Chondrocyte (in vitro differentiated cells): Measurements from ENCODE around the gene NEK6. TPM values are rescaled to one million over a fixed set of nuclear protein-coding genes. Genes with fewer than 3 reads are reported as not detected.

ENCODE experiments used
- DNase-seq: peaks from one replicate; pipeline ENCODE4 v3.0.0; 2021; ENCODE audit warnings: mixed read lengths, low spot score
- H3K27ac Mint-ChIP-seq: one replicate; pipeline ENCODE4 v1.8.0; 2021; ENCODE audit warnings: mild to moderate bottlenecking, moderate library complexity, mixed read lengths; ENCODE audit not compliant: unreplicated experiment
- H3K27me3 Mint-ChIP-seq: 2 replicates; pipeline ENCODE4 v1.8.0; 2021; ENCODE audit warnings: low read depth, mixed read lengths
- H3K36me3 Mint-ChIP-seq: 2 replicates; pipeline ENCODE4 v1.8.0; 2021; ENCODE audit warnings: low read depth, mixed read lengths
- H3K4me1 Mint-ChIP-seq: 2 replicates; pipeline ENCODE4 v1.8.0; 2021; ENCODE audit warnings: low read depth, mild to moderate bottlenecking, mixed read lengths
- H3K4me3 Mint-ChIP-seq: one replicate; pipeline ENCODE4 v1.8.0; 2021; ENCODE audit warnings: mild to moderate bottlenecking, moderate library complexity, mixed read lengths; ENCODE audit not compliant: unreplicated experiment
- H3K9me3 Mint-ChIP-seq: 2 replicates; pipeline ENCODE4 v1.8.0; 2021; ENCODE audit warnings: low read depth, mixed read lengths
- total RNA-seq: library from RNA; stranded (reverse); gene quantifications from 3 replicates; pipeline ENCODE4 v1.2.1, GENCODE V29; 2021
- TF ChIP-seq, protein P1 (sequence below): fragments of 200-600 bp; sonication (generic); IDR thresholded peaks from 2 replicates; pipeline ENCODE4 v1.5.0; 2021; ENCODE audit warnings: antibody characterized with exemption, mild to moderate bottlenecking, moderate library complexity

Gene NEK6
- total RNA-seq, 1 donor from 2014 or later, result 110 TPM

DNA sequence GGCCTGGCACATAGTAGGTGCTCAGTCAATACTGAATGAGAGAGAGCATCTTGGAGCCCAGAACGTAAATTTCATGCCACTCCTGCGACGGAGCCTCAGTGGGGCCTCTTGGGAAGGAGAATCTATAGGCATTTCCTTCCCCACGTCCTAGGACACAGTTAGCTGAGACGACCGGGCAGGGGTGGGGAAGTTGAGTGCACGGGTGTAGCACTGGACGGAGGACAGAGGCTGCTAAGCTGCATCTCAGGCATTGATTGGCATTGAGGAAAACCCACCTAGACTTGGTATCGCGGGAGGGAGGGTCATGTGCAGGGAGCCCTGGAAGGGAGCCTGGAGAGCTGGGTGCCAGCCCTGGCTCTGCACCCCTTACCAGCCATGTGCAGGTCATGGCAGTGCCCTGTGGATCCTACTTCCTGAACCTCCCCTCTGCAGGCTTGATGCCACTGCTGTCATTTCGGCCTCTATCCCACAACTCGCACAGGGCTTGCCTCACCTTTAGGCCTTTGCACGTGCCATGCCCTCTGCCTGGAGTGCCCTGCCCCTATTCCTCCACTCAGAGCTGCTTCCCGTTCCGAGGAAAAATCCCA lies 25.6 kb downstream of the NEK6 start:
- no peak overlapping the region for H3K4me3 Mint-ChIP-seq
- TF ChIP-seq, protein P1, sequence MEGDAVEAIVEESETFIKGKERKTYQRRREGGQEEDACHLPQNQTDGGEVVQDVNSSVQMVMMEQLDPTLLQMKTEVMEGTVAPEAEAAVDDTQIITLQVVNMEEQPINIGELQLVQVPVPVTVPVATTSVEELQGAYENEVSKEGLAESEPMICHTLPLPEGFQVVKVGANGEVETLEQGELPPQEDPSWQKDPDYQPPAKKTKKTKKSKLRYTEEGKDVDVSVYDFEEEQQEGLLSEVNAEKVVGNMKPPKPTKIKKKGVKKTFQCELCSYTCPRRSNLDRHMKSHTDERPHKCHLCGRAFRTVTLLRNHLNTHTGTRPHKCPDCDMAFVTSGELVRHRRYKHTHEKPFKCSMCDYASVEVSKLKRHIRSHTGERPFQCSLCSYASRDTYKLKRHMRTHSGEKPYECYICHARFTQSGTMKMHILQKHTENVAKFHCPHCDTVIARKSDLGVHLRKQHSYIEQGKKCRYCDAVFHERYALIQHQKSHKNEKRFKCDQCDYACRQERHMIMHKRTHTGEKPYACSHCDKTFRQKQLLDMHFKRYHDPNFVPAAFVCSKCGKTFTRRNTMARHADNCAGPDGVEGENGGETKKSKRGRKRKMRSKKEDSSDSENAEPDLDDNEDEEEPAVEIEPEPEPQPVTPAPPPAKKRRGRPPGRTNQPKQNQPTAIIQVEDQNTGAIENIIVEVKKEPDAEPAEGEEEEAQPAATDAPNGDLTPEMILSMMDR, result no peak
- no peaks in the 10 kb centered on the region for H3K27me3 Mint-ChIP-seq
- peaks cover 6% of the 10 kb centered on the region for H3K36me3 Mint-ChIP-seq
- H3K9me3 Mint-ChIP-seq, result no peaks in the 10 kb centered on the region
- peaks cover 96% of the 10 kb centered on the region for H3K4me1 Mint-ChIP-seq
- DNase-seq, result no peak
- H3K27ac Mint-ChIP-seq, result peak overlapping the region; percentile 100

GRCh38 chr9:124284237-124284831 lies 26.6 kb downstream of the NEK6 start:
- DNase-seq, result no peak
- Mint-ChIP-seq H3K4me1 (peaks cover 94% of the 10 kb centered on the region), H3K36me3 (peaks cover 9% of the 10 kb centered on the region), H3K27me3 (no peaks in the 10 kb centered on the region), H3K9me3 (no peaks in the 10 kb centered on the region), H3K27ac (peak overlapping the region; percentile 100), H3K4me3 (no peak overlapping the region)
- TF ChIP-seq, protein P1, result peak; percentile 35

DNA sequence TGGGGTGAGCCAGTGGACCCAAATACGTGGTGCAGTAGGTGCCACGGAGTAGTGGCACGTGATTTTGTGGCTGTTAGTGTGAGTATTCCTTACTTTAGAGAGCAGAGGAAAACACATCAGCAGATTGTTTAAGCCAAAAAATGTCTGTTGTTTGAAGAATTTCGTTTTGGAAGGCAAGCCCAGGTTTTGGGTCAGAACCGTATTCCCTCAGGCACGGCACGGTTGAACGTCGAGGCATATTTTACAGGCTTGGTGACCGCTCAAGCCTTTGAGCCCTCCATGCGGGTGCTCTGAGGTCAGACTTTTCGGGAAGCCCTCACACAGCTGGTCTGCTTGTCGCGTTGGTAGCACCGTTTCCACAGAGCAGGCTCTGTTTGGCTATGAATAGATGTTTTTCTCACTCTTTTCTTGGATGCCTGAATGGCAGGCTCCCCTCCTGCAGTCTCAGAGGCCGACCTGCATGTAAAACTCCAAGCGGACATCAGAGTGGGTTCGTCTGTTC lies 27.2 kb downstream of the NEK6 start:
- Mint-ChIP-seq H3K4me3 (peak overlapping the region; percentile 53), H3K36me3 (peaks cover 9% of the 10 kb centered on the region), H3K27me3 (no peaks in the 10 kb centered on the region), H3K4me1 (peaks cover 88% of the 10 kb centered on the region), H3K9me3 (no peaks in the 10 kb centered on the region), H3K27ac (peak overlapping the region; percentile 100)
- TF ChIP-seq, protein P1, result no peak
- no peak for DNase-seq

GRCh38 chr9:124285490-124285889 lies 27.7 kb downstream of the NEK6 start:
- TF ChIP-seq, protein P1, result no peak
- Mint-ChIP-seq H3K4me1 (peaks cover 83% of the 10 kb centered on the region), H3K27ac (peak overlapping the region; percentile 100), H3K36me3 (peaks cover 9% of the 10 kb centered on the region), H3K27me3 (no peaks in the 10 kb centered on the region), H3K9me3 (no peaks in the 10 kb centered on the region), H3K4me3 (peak overlapping the region; percentile 53)
- DNase-seq, result no peak

DNA sequence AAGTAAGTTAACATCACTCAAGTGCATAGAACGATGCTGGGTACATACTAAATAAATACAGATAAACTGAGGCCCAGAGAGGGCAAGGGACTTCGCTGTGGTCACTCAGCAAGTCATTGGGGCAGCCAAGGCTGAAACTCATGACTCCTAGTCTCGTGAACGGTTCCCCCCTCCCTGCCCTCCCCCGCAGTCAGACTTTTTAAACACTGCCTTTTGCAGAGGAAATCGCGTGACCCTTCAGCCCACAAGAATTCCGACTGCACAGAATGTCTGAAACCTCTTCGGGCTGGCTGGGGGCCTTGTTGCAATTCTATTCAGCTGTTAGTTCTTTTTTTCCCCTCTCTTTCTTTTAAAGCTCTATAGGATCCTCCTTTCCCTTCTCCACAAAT lies 28.1 kb downstream of the NEK6 start:
- peaks cover 6% of the 10 kb centered on the region for H3K36me3 Mint-ChIP-seq
- no peaks in the 10 kb centered on the region for H3K27me3 Mint-ChIP-seq
- H3K4me1 Mint-ChIP-seq, result peaks cover 83% of the 10 kb centered on the region
- no peaks in the 10 kb centered on the region for H3K9me3 Mint-ChIP-seq
- H3K27ac Mint-ChIP-seq, result peak overlapping the region; percentile 100
- TF ChIP-seq, protein P1, result no peak
- no peak for DNase-seq
- H3K4me3 Mint-ChIP-seq, result peak overlapping the region; percentile 59
